SK-N-SH treated with all-trans-retinoic acid at 6 μM for 48 hours (cell line): ENCODE results near the gene TTC16.

Source experiments
- PATZ1 ChIP-seq: fragments of 250-450 bp; sonication (Bioruptor Pico); IDR thresholded peaks from 2 replicates; pipeline ENCODE4 v1.8.0; 2020; ENCODE audit warnings: mild to moderate bottlenecking, moderate library complexity, borderline replicate concordance
- SNAI2 ChIP-seq: fragments of 250-450 bp; sonication (Bioruptor Pico); IDR thresholded peaks from 2 replicates; pipeline ENCODE4 v1.5.0; 2020; ENCODE audit warnings: mild to moderate bottlenecking, moderate library complexity

- TF ChIP-seq SNAI2 (CRISPR knock-in tag) (no peak), PATZ1 (CRISPR knock-in tag) (no peak)
Observed at GRCh38 chr9:127773981-127774380, 58.1 kb downstream of the TTC16 start.
